Activated CD4-positive, alpha-beta memory T cell treated with anti-CD3 and anti-CD28 coated beads, Interleukin-2, amount 10 ng/mL, durations not matched to agents 7 days and 5 days (primary cell): Measurements from ENCODE around the gene UGT1A1. TPM values are rescaled to one million over a fixed set of nuclear protein-coding genes. Genes with fewer than 3 reads are reported as not detected.

Source experiments
- CTCF ChIA-PET: fragments of 350-600 bp; sonication (Branson Sonifier 250); formaldehyde crosslinking; loops from one replicate; lab custom pipeline; 2021; ENCODE audit warnings: antibody characterized with exemption, inconsistent platforms; lab: Charles Lee
- POLR2A ChIA-PET: fragments of 350-600 bp; sonication (Branson Sonifier 250); formaldehyde crosslinking; loops from one replicate; lab custom pipeline; 2021; ENCODE audit warnings: antibody characterized with exemption; lab: Charles Lee
- DNase-seq: peaks from one replicate; pipeline ENCODE4 v3.0.0-alpha.2; 2020
- H3K27ac Mint-ChIP-seq: one replicate; pipeline ENCODE4 v1.8.0; 2021; ENCODE audit warnings: mild to moderate bottlenecking, mixed read lengths
- H3K27me3 Mint-ChIP-seq: one replicate; pipeline ENCODE4 v1.8.0; 2021; ENCODE audit warnings: mixed read lengths
- H3K36me3 Mint-ChIP-seq: one replicate; pipeline ENCODE4 v1.8.0; 2021; ENCODE audit warnings: low read depth, mixed read lengths
- H3K4me1 Mint-ChIP-seq: one replicate; pipeline ENCODE4 v1.8.0; 2021; ENCODE audit warnings: mixed read lengths
- H3K4me3 Mint-ChIP-seq: one replicate; pipeline ENCODE4 v1.8.0; 2021; ENCODE audit warnings: mild to moderate bottlenecking, mixed read lengths
- H3K9me3 Mint-ChIP-seq: one replicate; pipeline ENCODE4 v1.8.0; 2021; ENCODE audit warnings: mixed read lengths
- total RNA-seq, 2 experiments: library from RNA; stranded (reverse); gene quantifications; one replicate each; pipeline ENCODE4 v1.2.3, GENCODE V29; 2021

The UGT1A1 gene
- total RNA-seq, 2 experiments from 2014 or later = not detected

GRCh38 chr2:233818639-233819621 is 58.9 kb downstream of the UGT1A1 start:
- ChIA-PET CTCF (no interaction called here), POLR2A (no interaction called here)
- no peak overlapping the region for H3K4me3 Mint-ChIP-seq
- H3K27ac Mint-ChIP-seq = no peak overlapping the region
- no peaks in the 10 kb centered on the region for H3K36me3 Mint-ChIP-seq
- H3K9me3 Mint-ChIP-seq = no peaks in the 10 kb centered on the region
- peaks cover 9% of the 10 kb centered on the region for H3K27me3 Mint-ChIP-seq
- no peak for DNase-seq
- no peaks in the 10 kb centered on the region for H3K4me1 Mint-ChIP-seq

- H3K4me3 Mint-ChIP-seq = no peak overlapping the region
- H3K9me3 Mint-ChIP-seq = no peaks in the 10 kb centered on the region
- ChIA-PET POLR2A (no interaction called here), CTCF (no interaction called here)
- no peak overlapping the region for H3K27ac Mint-ChIP-seq
- DNase-seq = no peak
- H3K36me3 Mint-ChIP-seq = no peaks in the 10 kb centered on the region
- no peaks in the 10 kb centered on the region for H3K4me1 Mint-ChIP-seq
- H3K27me3 Mint-ChIP-seq = peaks cover 8% of the 10 kb centered on the region
These were observed 60.1 kb downstream of the UGT1A1 start for GRCh38 chr2:233819884-233820773.

- H3K4me3 Mint-ChIP-seq = no peak overlapping the region
- ChIA-PET CTCF (no interaction called here), POLR2A (no interaction called here)
- no peak for DNase-seq
- H3K27me3 Mint-ChIP-seq = peaks cover 10% of the 10 kb centered on the region
- H3K27ac Mint-ChIP-seq = no peak overlapping the region
- H3K36me3 Mint-ChIP-seq = no peaks in the 10 kb centered on the region
- no peaks in the 10 kb centered on the region for H3K9me3 Mint-ChIP-seq
- no peaks in the 10 kb centered on the region for H3K4me1 Mint-ChIP-seq
These were observed 60.7 kb downstream of the UGT1A1 start for GRCh38 chr2:233820774-233821105.

- DNase-seq = no peak
- no peaks in the 10 kb centered on the region for H3K9me3 Mint-ChIP-seq
- H3K4me3 Mint-ChIP-seq = no peak overlapping the region
- H3K27ac Mint-ChIP-seq = no peak overlapping the region
- H3K4me1 Mint-ChIP-seq = no peaks in the 10 kb centered on the region
- POLR2A ChIA-PET = no interaction called here
- H3K27me3 Mint-ChIP-seq = peaks cover 10% of the 10 kb centered on the region
- H3K36me3 Mint-ChIP-seq = no peaks in the 10 kb centered on the region
- CTCF ChIA-PET = no interaction called here
These were observed 61.1 kb downstream of the UGT1A1 start for GRCh38 chr2:233821196-233821595.

GRCh38 chr2:233821709-233822100 is 61.6 kb downstream of the UGT1A1 start:
- Mint-ChIP-seq H3K27ac (no peak overlapping the region), H3K4me1 (no peaks in the 10 kb centered on the region), H3K4me3 (no peak overlapping the region), H3K9me3 (no peaks in the 10 kb centered on the region), H3K36me3 (no peaks in the 10 kb centered on the region), H3K27me3 (peaks cover 11% of the 10 kb centered on the region)
- ChIA-PET CTCF (no interaction called here), POLR2A (no interaction called here)
- no peak for DNase-seq

GRCh38 chr2:233822101-233822771 is 62.2 kb downstream of the UGT1A1 start:
- Mint-ChIP-seq H3K4me1 (no peaks in the 10 kb centered on the region), H3K9me3 (no peaks in the 10 kb centered on the region), H3K4me3 (no peak overlapping the region), H3K27me3 (peaks cover 13% of the 10 kb centered on the region), H3K36me3 (no peaks in the 10 kb centered on the region), H3K27ac (no peak overlapping the region)
- ChIA-PET POLR2A (interaction anchor here (0.5 kb wide), 1 partner anchor 1668 kb away, joined by 4 read pairs; no protein-coding TSS in a partner anchor), CTCF (no interaction called here)
- DNase-seq = no peak

Other genes starting within 250 kb of the UGT1A1 start
- gene USP40, start 193.5 kb upstream of the UGT1A1 start, total RNA-seq = 10 to 100 TPM; 17.1 to 18.9 TPM
- gene UGT1A8, start 142.6 kb upstream of the UGT1A1 start, total RNA-seq = not detected
- not detected for gene UGT1A10, start 123.8 kb upstream of the UGT1A1 start, total RNA-seq
- gene UGT1A9, start 88.4 kb upstream of the UGT1A1 start, total RNA-seq = not detected
- gene UGT1A7, start 78.4 kb upstream of the UGT1A1 start, total RNA-seq = not detected
- not detected for gene UGT1A6, start 67.4 kb upstream of the UGT1A1 start, total RNA-seq
- gene UGT1A5, start 47.4 kb upstream of the UGT1A1 start, total RNA-seq = not detected
- not detected for gene UGT1A4, start 41.5 kb upstream of the UGT1A1 start, total RNA-seq
- not detected for gene UGT1A3, start 31.2 kb upstream of the UGT1A1 start, total RNA-seq
- not detected for gene MROH2A, start 18.1 kb downstream of the UGT1A1 start, total RNA-seq
- gene HJURP, start 94.3 kb downstream of the UGT1A1 start, total RNA-seq = 100 to 1,000 TPM; 126 to 129 TPM
- gene TRPM8, start 157.1 kb downstream of the UGT1A1 start, total RNA-seq = not detected